ENCODE measurements around the gene ARL5C.

The ARL5C gene

GRCh38 chr17:39115135-39115534 is 50.8 kb downstream of the ARL5C start:
- no peak for DNase-seq (ENCODE audit: low read depth, low spot score)
- no peak overlapping the region for H3K27ac ChIP-seq

GRCh38 chr17:39114723-39115122 is 51.2 kb downstream of the ARL5C start:
- H3K27ac ChIP-seq = no peak overlapping the region
- no peak for DNase-seq (ENCODE audit: low read depth, low spot score)

GRCh38 chr17:39113871-39114270 is 52.1 kb downstream of the ARL5C start:
- no peak for DNase-seq (ENCODE audit: low read depth, low spot score)
- no peak overlapping the region for H3K27ac ChIP-seq

GRCh38 chr17:39110435-39111136 is 55.4 kb downstream of the ARL5C start:
- no peak for DNase-seq (ENCODE audit: low read depth, low spot score)
- H3K27ac ChIP-seq = no peak overlapping the region

GRCh38 chr17:39108461-39109375 is 57.2 kb downstream of the ARL5C start:
- no peak for DNase-seq (ENCODE audit: low read depth, low spot score)

GRCh38 chr17:39107973-39108372 is 58.0 kb downstream of the ARL5C start:
- H3K27ac ChIP-seq = no peak overlapping the region
- no peak for DNase-seq (ENCODE audit: low read depth, low spot score)

More at GRCh38 chr17:39108461-39109375, 57.2 kb downstream of the ARL5C start:
- no peak overlapping the region for H3K27ac ChIP-seq

GRCh38 chr17:39107155-39107554 is 58.8 kb downstream of the ARL5C start:
- no peak overlapping the region for H3K27ac ChIP-seq
- DNase-seq (ENCODE audit: low read depth, low spot score) = no peak
